VCaP (cell line): ENCODE results near the gene CCDC183.

Experiments
- H3K27ac ChIP-seq: fragments of 450-650 bp; 2 replicates; pipeline ENCODE4 v1.5.1; 2017
- CTCF ChIP-seq: fragments of 450-650 bp; conservative IDR thresholded peaks from 2 replicates; pipeline ENCODE4 v1.5.1; 2017; ENCODE audit warnings: mild to moderate bottlenecking, moderate library complexity

The CCDC183 gene

GRCh38 chr9:136761545-136761981, 34.6 kb upstream of the CCDC183 start:
- H3K27ac ChIP-seq = peak overlapping the region; percentile 20; the same call in 1 of the 2 replicates
- TF ChIP-seq CTCF = no peak

- TF ChIP-seq CTCF = no peak
- no peak overlapping the region for H3K27ac ChIP-seq
These were observed 33.9 kb upstream of the CCDC183 start for GRCh38 chr9:136762221-136762691.

GRCh38 chr9:136762915-136763648, 33.1 kb upstream of the CCDC183 start:
- TF ChIP-seq CTCF = no peak
- H3K27ac ChIP-seq = no peak overlapping the region; the same call in 1 of the 2 replicates

GRCh38 chr9:136763649-136764035, 32.5 kb upstream of the CCDC183 start:
- H3K27ac ChIP-seq = no peak overlapping the region; the same call in 1 of the 2 replicates
- TF ChIP-seq CTCF = no peak

GRCh38 chr9:136764301-136764891, 31.7 kb upstream of the CCDC183 start, which contains the start of gene LCN15:
TSS of gene LCN15 (minus strand) at chr9:136764518. CDS start at chr9:136764488, 30 bp downstream.
- TF ChIP-seq CTCF = no peak
- peak within 1 kb of the TSS; percentile 50; the same call in 1 of the 2 replicates for H3K27ac ChIP-seq

- no peak for TF ChIP-seq CTCF
- H3K27ac ChIP-seq = 0 out of 2 replicates have a peak overlapping the region, but pooled peaks have one; percentile 50
These were observed 31.1 kb upstream of the CCDC183 start for GRCh38 chr9:136765041-136765440.

- H3K27ac ChIP-seq = peak overlapping the region; percentile 50
These were observed 30.3 kb upstream of the CCDC183 start for GRCh38 chr9:136765745-136766409.
